Endodermal cell (in vitro differentiated cells): Measurements from ENCODE around the gene GPC2. TPM values are rescaled to one million over a fixed set of nuclear protein-coding genes. Genes with fewer than 3 reads are reported as not detected.
A peak's percentile ranks its signal among the peaks of the same experiment; 100 is the strongest.
"Not testable (repeated sequence)": the region's sequence is repeated elsewhere in the genome, so short reads cannot be mapped to it uniquely, and the experiment has no call there.

Experiments used
- DNase-seq: peaks from one replicate; pipeline ENCODE4 v3.0.0-alpha.2; 2017
- H3K27ac ChIP-seq: 2 replicates; pipeline ENCODE4 v1.5.1; 2013; ENCODE audit warnings: mild to moderate bottlenecking, low read depth, low read length, moderate library complexity
- H3K27me3 ChIP-seq: 2 replicates; pipeline ENCODE4 v1.6.1; 2013; ENCODE audit warnings: mild to moderate bottlenecking, low read length, moderate library complexity; ENCODE audit not compliant: insufficient read depth, control insufficient read depth, poor library complexity, severe bottlenecking
- H3K36me3 ChIP-seq: 2 replicates; pipeline ENCODE4 v1.7.0; 2013; ENCODE audit warnings: mild to moderate bottlenecking, low read length, moderate library complexity; ENCODE audit not compliant: control insufficient read depth, insufficient read depth
- H3K4me1 ChIP-seq: one replicate; pipeline ENCODE4 v1.7.0; 2013; ENCODE audit warnings: low read length; ENCODE audit not compliant: control insufficient read depth, insufficient read depth
- H3K4me3 ChIP-seq: 2 replicates; pipeline ENCODE4 v1.5.1; 2013; ENCODE audit warnings: mild to moderate bottlenecking, low read length, moderate library complexity
- H3K9ac ChIP-seq: 2 replicates; pipeline ENCODE4 v1.6.1; 2013; ENCODE audit warnings: mild to moderate bottlenecking, low read length, moderate library complexity; ENCODE audit not compliant: poor library complexity, severe bottlenecking; ENCODE audit errors: extremely low read depth
- H3K9me3 ChIP-seq: 2 replicates; pipeline ENCODE4 v1.6.1; 2013; ENCODE audit warnings: mild to moderate bottlenecking, low read length, moderate library complexity; ENCODE audit not compliant: control insufficient read depth
- H3K27ac Mint-ChIP-seq: 2 replicates; pipeline ENCODE4 v1.8.0; 2020; ENCODE audit warnings: mixed read lengths
- H3K27me3 Mint-ChIP-seq: 2 replicates; pipeline ENCODE4 v1.8.0; 2021; ENCODE audit warnings: mild to moderate bottlenecking, mixed read lengths; ENCODE audit not compliant: insufficient read depth
- H3K36me3 Mint-ChIP-seq: 2 replicates; pipeline ENCODE4 v1.8.0; 2020; ENCODE audit warnings: low read depth, mixed read lengths
- H3K4me1 Mint-ChIP-seq: 2 replicates; pipeline ENCODE4 v1.8.0; 2020; ENCODE audit warnings: mixed read lengths
- H3K4me3 Mint-ChIP-seq: 2 replicates; pipeline ENCODE4 v1.8.0; 2020; ENCODE audit warnings: mild to moderate bottlenecking, moderate library complexity, mixed read lengths
- H3K9me3 Mint-ChIP-seq: 2 replicates; pipeline ENCODE4 v1.8.0; 2020; ENCODE audit warnings: mild to moderate bottlenecking, mixed read lengths
- WGBS, 2 experiments: methylation state at CpG; one replicate each; pipeline versions ENCODE4 v1.1.5 to v1.1.7; 2013; ENCODE audit warnings: missing lambda C conversion rate in 2 of 2, mixed read lengths in 1 of 2; ENCODE audit not compliant: insufficient coverage in 1 of 2, insufficient read length in 1 of 2; 5-methylcytosine and 5-hydroxymethylcytosine counted together
- total RNA-seq, 2 donors: library from RNA; stranded (reverse); fragmentation: NEBNext Ultra II Directional in 1 of 2; extraction: Animal tissue kit (Norgen Biotek cat#: 25700) in 1 of 2; gene quantifications; 2 replicates in 1 of 2; 3 replicates in 1 of 2; pipeline ENCODE4 v1.2.1, GENCODE V29; 2021
- TF ChIP-seq, protein P1 (sequence below): fragments of 200-600 bp; sonication (generic); conservative IDR thresholded peaks from 2 replicates; pipeline ENCODE4 v1.5.0; 2021; ENCODE audit warnings: antibody characterized with exemption, mild to moderate bottlenecking

The GPC2 gene
- total RNA-seq, 2 donors from 2014 or later = 39.3 to 56.1 TPM

DNA sequence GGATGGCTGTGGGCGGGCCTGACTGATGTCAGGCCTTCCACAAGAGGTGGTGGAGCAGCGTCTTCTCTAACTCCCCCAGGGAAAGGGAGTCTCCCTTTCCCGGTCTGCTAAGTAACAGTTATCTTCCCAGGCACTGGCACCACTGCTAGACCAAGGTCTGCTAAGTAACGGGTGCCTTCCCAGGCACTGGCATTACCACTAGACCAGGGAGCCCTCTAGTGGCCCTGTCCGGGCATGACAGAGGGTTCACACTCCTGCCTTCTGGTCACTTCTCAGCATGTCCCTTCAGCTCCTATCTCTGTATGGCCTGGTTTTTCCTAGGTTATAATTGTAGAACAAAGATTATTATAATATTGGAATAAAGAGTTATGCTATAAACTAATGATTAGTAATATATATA lies 40.8 kb upstream of the GPC2 start:
- peaks cover 15% of the 10 kb centered on the region for H3K36me3 ChIP-seq
- not testable (repeated sequence) for H3K27me3 ChIP-seq, H3K9me3 Mint-ChIP-seq, H3K9me3 ChIP-seq, H3K27ac ChIP-seq, DNase-seq, H3K27ac Mint-ChIP-seq, H3K27me3 Mint-ChIP-seq, H3K9ac ChIP-seq, H3K4me3 ChIP-seq, H3K4me3 Mint-ChIP-seq, H3K4me1 ChIP-seq
- TF ChIP-seq, protein P1, sequence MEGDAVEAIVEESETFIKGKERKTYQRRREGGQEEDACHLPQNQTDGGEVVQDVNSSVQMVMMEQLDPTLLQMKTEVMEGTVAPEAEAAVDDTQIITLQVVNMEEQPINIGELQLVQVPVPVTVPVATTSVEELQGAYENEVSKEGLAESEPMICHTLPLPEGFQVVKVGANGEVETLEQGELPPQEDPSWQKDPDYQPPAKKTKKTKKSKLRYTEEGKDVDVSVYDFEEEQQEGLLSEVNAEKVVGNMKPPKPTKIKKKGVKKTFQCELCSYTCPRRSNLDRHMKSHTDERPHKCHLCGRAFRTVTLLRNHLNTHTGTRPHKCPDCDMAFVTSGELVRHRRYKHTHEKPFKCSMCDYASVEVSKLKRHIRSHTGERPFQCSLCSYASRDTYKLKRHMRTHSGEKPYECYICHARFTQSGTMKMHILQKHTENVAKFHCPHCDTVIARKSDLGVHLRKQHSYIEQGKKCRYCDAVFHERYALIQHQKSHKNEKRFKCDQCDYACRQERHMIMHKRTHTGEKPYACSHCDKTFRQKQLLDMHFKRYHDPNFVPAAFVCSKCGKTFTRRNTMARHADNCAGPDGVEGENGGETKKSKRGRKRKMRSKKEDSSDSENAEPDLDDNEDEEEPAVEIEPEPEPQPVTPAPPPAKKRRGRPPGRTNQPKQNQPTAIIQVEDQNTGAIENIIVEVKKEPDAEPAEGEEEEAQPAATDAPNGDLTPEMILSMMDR = peak; percentile 67
- Mint-ChIP-seq H3K4me1 (peaks cover 16% of the 10 kb centered on the region), H3K36me3 (peaks cover 17% of the 10 kb centered on the region)
- WGBS, 2 experiments = 0% methylated on average over 1 of the region's 5 CpGs; no CpG with 5 or more reads in 1 of the 2 experiments

DNA sequence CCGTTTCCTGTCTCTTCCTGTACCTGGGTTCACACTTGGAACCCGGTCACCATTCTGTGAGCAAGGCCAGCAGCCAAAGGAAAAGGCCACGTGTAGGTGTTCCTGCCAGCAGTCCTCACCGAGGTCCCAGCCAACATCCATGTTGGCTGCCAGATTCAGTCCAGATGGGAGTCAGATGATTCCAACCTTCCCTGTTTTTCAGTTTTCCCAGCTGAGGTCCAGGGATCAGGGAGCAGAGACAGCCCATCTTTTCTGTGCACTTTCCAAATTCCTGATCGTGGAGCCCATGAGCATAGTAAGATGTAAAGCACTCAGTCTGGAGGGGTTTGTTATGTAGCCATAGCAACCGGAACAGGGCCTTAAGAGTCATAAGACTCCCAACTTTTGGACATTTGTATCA lies 38.7 kb upstream of the GPC2 start:
- Mint-ChIP-seq H3K27me3 (peaks cover 9% of the 10 kb centered on the region), H3K4me3 (no peak overlapping the region), H3K9me3 (no peaks in the 10 kb centered on the region), H3K4me1 (peaks cover 24% of the 10 kb centered on the region), H3K27ac (no peak overlapping the region), H3K36me3 (peaks cover 2% of the 10 kb centered on the region)
- 92 to 97% methylated on average over 4 to 6 of the region's 6 CpGs for WGBS, 2 experiments
- Histone ChIP-seq H3K9ac (no peak overlapping the region), H3K36me3 (no peaks in the 10 kb centered on the region), H3K4me3 (no peak overlapping the region), H3K27me3 (no peaks in the 10 kb centered on the region), H3K9me3 (no peaks in the 10 kb centered on the region), H3K27ac (no peak overlapping the region), H3K4me1 (no peaks in the 10 kb centered on the region)
- no peak for DNase-seq
- TF ChIP-seq, protein P1 = no peak

DNA sequence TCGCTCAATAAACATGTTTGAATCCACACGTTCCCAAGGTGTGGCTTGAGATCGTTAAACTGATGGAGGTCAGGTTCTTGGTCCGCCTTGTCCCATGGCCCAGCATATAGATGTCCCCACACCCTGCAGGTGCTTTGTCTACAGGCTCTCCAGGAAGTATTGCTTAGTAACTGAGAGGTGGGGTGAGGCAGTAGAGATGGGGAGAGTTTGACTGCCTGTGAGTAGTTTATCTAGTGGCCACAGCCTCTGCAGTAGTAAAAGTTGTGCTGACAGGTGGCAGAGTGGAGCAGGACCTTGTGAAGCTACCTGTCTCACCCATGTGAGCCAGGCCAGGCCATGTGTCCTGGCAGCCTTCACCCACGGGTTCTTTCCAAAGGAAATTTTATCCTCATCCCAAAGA lies 37.2 kb upstream of the GPC2 start:
- H3K27ac ChIP-seq, H3K4me3 ChIP-seq, H3K36me3 Mint-ChIP-seq, H3K4me1 ChIP-seq, H3K9me3 ChIP-seq, H3K4me3 Mint-ChIP-seq, DNase-seq, H3K9ac ChIP-seq, H3K9me3 Mint-ChIP-seq, H3K27ac Mint-ChIP-seq, H3K36me3 ChIP-seq, H3K27me3 ChIP-seq: not testable (repeated sequence)
- WGBS, 2 experiments = 60 to 86% methylated on average over 1 to 5 of the region's 5 CpGs
- Mint-ChIP-seq H3K4me1 (peaks cover 31% of the 10 kb centered on the region), H3K27me3 (peaks cover 15% of the 10 kb centered on the region)

DNA sequence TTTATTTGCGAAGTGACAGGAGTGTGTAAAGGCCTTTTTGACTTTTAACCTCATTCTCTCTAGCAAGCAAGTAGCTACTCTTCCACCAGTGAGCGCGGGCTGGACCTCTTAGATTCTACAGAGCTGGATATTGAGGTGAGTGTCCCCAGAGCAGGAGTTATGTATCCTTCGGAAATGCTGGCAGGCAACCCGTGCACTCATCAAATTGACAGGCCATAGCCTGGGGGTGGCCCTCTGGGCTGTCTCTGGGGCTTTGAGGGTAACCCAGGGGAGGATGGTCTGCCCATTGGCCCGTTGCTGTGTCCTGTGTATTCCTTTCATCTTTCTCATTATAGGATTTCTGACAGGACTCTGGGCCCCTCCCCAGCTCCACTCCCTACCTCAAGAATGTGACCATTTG lies 36.5 kb upstream of the GPC2 start:
- Histone ChIP-seq H3K27me3 (no peaks in the 10 kb centered on the region), H3K9me3 (no peaks in the 10 kb centered on the region), H3K36me3 (no peaks in the 10 kb centered on the region), H3K27ac (no peak overlapping the region), H3K4me3 (no peak overlapping the region), H3K4me1 (no peaks in the 10 kb centered on the region), H3K9ac (no peak overlapping the region)
- Mint-ChIP-seq H3K4me1 (peaks cover 35% of the 10 kb centered on the region), H3K36me3 (no peaks in the 10 kb centered on the region), H3K27me3 (peaks cover 17% of the 10 kb centered on the region), H3K4me3 (no peak overlapping the region), H3K9me3 (no peaks in the 10 kb centered on the region), H3K27ac (no peak overlapping the region)
- no peak for DNase-seq
- 71 to 86% methylated on average over 1 to 6 of the region's 6 CpGs for WGBS, 2 experiments
- TF ChIP-seq, protein P1 = no peak
